ENCODE results near the gene YIF1A. TPM values are rescaled to one million over a fixed set of nuclear protein-coding genes. Genes with fewer than 3 reads are reported as not detected.
A peak's percentile ranks its signal among the peaks of the same experiment; 100 is the strongest.
"Not testable (repeated sequence)": the region's sequence is repeated elsewhere in the genome, so short reads cannot be mapped to it uniquely, and the experiment has no call there.

Gene YIF1A
- total RNA-seq, 2 experiments from 2014 or later: 39.1 to 45.4 TPM

GRCh38 chr11:66277064-66277463 is 11.9 kb downstream of the YIF1A start:
- Mint-ChIP-seq H3K4me3 (peak overlapping the region; percentile 3), H3K4me1 (peaks cover 32% of the 10 kb centered on the region), H3K36me3 (ENCODE audit: low read depth) (peaks cover 36% of the 10 kb centered on the region)
- DNase-seq, H3K9me3 Mint-ChIP-seq, POLR2A ChIA-PET, H3K27ac Mint-ChIP-seq, H3K27me3 Mint-ChIP-seq: not testable (repeated sequence)
- CTCF ChIA-PET: interaction anchor here (0.9 kb wide), 1 partner anchor 55 kb away, joined by 4 read pairs; no protein-coding TSS in a partner anchor

- POLR2A ChIA-PET, H3K27me3 Mint-ChIP-seq, DNase-seq, H3K27ac Mint-ChIP-seq, H3K4me3 Mint-ChIP-seq, H3K9me3 Mint-ChIP-seq, CTCF ChIA-PET: not testable (repeated sequence)
- Mint-ChIP-seq H3K4me1 (peaks cover 32% of the 10 kb centered on the region), H3K36me3 (ENCODE audit: low read depth) (peaks cover 41% of the 10 kb centered on the region)
These were observed 12.3 kb downstream of the YIF1A start for GRCh38 chr11:66276619-66277018.

GRCh38 chr11:66275984-66276612 is 12.8 kb downstream of the YIF1A start:
- ChIA-PET POLR2A (no interaction called here), CTCF (no interaction called here)
- Mint-ChIP-seq H3K4me3 (no peak overlapping the region), H3K27me3 (peaks cover 3% of the 10 kb centered on the region), H3K27ac (no peak overlapping the region), H3K9me3 (no peaks in the 10 kb centered on the region), H3K36me3 (ENCODE audit: low read depth) (peaks cover 42% of the 10 kb centered on the region), H3K4me1 (peaks cover 30% of the 10 kb centered on the region)
- no peak for DNase-seq

- Mint-ChIP-seq H3K4me3 (no peak overlapping the region), H3K9me3 (no peaks in the 10 kb centered on the region), H3K27ac (no peak overlapping the region), H3K4me1 (peaks cover 34% of the 10 kb centered on the region), H3K36me3 (ENCODE audit: low read depth) (peaks cover 47% of the 10 kb centered on the region), H3K27me3 (peaks cover 3% of the 10 kb centered on the region)
- POLR2A ChIA-PET: no interaction called here
- CTCF ChIA-PET: no interaction called here
- DNase-seq: no peak
These were observed 13.5 kb downstream of the YIF1A start for GRCh38 chr11:66275396-66275795.

GRCh38 chr11:66274219-66274618 is 14.7 kb downstream of the YIF1A start:
- ChIA-PET CTCF (interaction anchor here (4.5 kb wide), 1 partner anchor 9 kb away, joined by 43 read pairs; no protein-coding TSS in a partner anchor), POLR2A (no interaction called here)
- Mint-ChIP-seq H3K27ac (no peak overlapping the region), H3K27me3 (no peaks in the 10 kb centered on the region), H3K36me3 (ENCODE audit: low read depth) (peaks cover 52% of the 10 kb centered on the region), H3K4me1 (peaks cover 41% of the 10 kb centered on the region), H3K4me3 (no peak overlapping the region), H3K9me3 (no peaks in the 10 kb centered on the region)
- DNase-seq: no peak

GRCh38 chr11:66272596-66272995 is 16.3 kb downstream of the YIF1A start:
- H3K27ac Mint-ChIP-seq: no peak overlapping the region
- H3K4me1 Mint-ChIP-seq: peaks cover 45% of the 10 kb centered on the region
- H3K9me3 Mint-ChIP-seq: no peaks in the 10 kb centered on the region
- no peak overlapping the region for H3K4me3 Mint-ChIP-seq
- peaks cover 54% of the 10 kb centered on the region for H3K36me3 Mint-ChIP-seq (ENCODE audit: low read depth)
- no peak for DNase-seq
- no peaks in the 10 kb centered on the region for H3K27me3 Mint-ChIP-seq
- POLR2A ChIA-PET: interaction anchor here (0.6 to 0.8 kb wide), 2 partner anchors 11 to 16 kb away, joined by 3 read pairs; partner anchors contain the start of gene YIF1A
- CTCF ChIA-PET: interaction anchor here (1.1 to 4.5 kb wide), 4 partner anchors 10 to 50 kb away, joined by 3 to 43 read pairs (median 4); partner anchors contain the start of gene YIF1A

- peaks cover 55% of the 10 kb centered on the region for H3K36me3 Mint-ChIP-seq (ENCODE audit: low read depth)
- ChIA-PET CTCF (interaction anchor here (0.6 to 4.5 kb wide), 3 partner anchors 11 to 124 kb away, joined by 3 to 43 read pairs (median 5); partner anchors contain the start of gene YIF1A), POLR2A (interaction anchor here (1.5 kb wide), 1 partner anchor 17 kb away, joined by 5 read pairs; the partner anchor contains the start of gene YIF1A)
- no peak for DNase-seq
- peaks cover 48% of the 10 kb centered on the region for H3K4me1 Mint-ChIP-seq
- no peak overlapping the region for H3K27ac Mint-ChIP-seq
- no peaks in the 10 kb centered on the region for H3K9me3 Mint-ChIP-seq
- H3K27me3 Mint-ChIP-seq: no peaks in the 10 kb centered on the region
- no peak overlapping the region for H3K4me3 Mint-ChIP-seq
These were observed 17.1 kb downstream of the YIF1A start for GRCh38 chr11:66271816-66272215.

GRCh38 chr11:66268952-66269905 is 19.7 kb downstream of the YIF1A start:
- Mint-ChIP-seq H3K27ac (peak overlapping the region; percentile 90), H3K36me3 (ENCODE audit: low read depth) (peaks cover 44% of the 10 kb centered on the region), H3K4me1 (peaks cover 48% of the 10 kb centered on the region), H3K9me3 (no peaks in the 10 kb centered on the region), H3K4me3 (peak overlapping the region; percentile 88), H3K27me3 (no peaks in the 10 kb centered on the region)
- ChIA-PET POLR2A (no interaction called here), CTCF (interaction anchor here (1.4 to 3.8 kb wide), 4 partner anchors 13 to 47 kb away, joined by 3 to 27 read pairs (median 10); partner anchors contain the start of gene YIF1A)
- DNase-seq: no peak

- no peaks in the 10 kb centered on the region for H3K27me3 Mint-ChIP-seq
- peaks cover 44% of the 10 kb centered on the region for H3K36me3 Mint-ChIP-seq (ENCODE audit: low read depth)
- H3K27ac Mint-ChIP-seq: peak within 1 kb of the TSS; percentile 90
- POLR2A ChIA-PET: interaction anchor here (0.5 kb wide), 1 partner anchor 18 kb away, joined by 3 read pairs; no protein-coding TSS in a partner anchor
- no peaks in the 10 kb centered on the region for H3K9me3 Mint-ChIP-seq
- CTCF ChIA-PET: interaction anchor here (1.1 to 3.8 kb wide), 5 partner anchors 14 to 170 kb away, joined by 3 to 27 read pairs (median 4); partner anchors contain the start of genes MRPL11 and YIF1A
- DNase-seq: peak; percentile 100
- H3K4me3 Mint-ChIP-seq: peak within 1 kb of the TSS; percentile 88
- peaks cover 46% of the 10 kb centered on the region for H3K4me1 Mint-ChIP-seq
These were observed 20.5 kb downstream of the YIF1A start, which contains the start of gene RAB1B for GRCh38 chr11:66268244-66268951. TSS of gene RAB1B (plus strand) at chr11:66268639. CDS start at chr11:66268680, 41 bp downstream.

GRCh38 chr11:66267379-66268243 is 21.3 kb downstream of the YIF1A start:
- POLR2A ChIA-PET: interaction anchor here (0.5 kb wide), 1 partner anchor 19 kb away, joined by 3 read pairs; no protein-coding TSS in a partner anchor
- peaks cover 36% of the 10 kb centered on the region for H3K36me3 Mint-ChIP-seq (ENCODE audit: low read depth)
- peak; percentile 87 for DNase-seq
- H3K27me3 Mint-ChIP-seq: no peaks in the 10 kb centered on the region
- no peaks in the 10 kb centered on the region for H3K9me3 Mint-ChIP-seq
- H3K4me3 Mint-ChIP-seq: peak overlapping the region; percentile 88
- peak overlapping the region; percentile 90 for H3K27ac Mint-ChIP-seq
- H3K4me1 Mint-ChIP-seq: peaks cover 43% of the 10 kb centered on the region
- CTCF ChIA-PET: interaction anchor here (1.1 to 3.8 kb wide), 5 partner anchors 15 to 171 kb away, joined by 3 to 27 read pairs (median 4); partner anchors contain the start of genes MRPL11 and YIF1A

GRCh38 chr11:66267039-66267378 is 21.9 kb downstream of the YIF1A start:
- no peak for DNase-seq
- no peaks in the 10 kb centered on the region for H3K9me3 Mint-ChIP-seq
- peak overlapping the region; percentile 90 for H3K27ac Mint-ChIP-seq
- no peaks in the 10 kb centered on the region for H3K27me3 Mint-ChIP-seq
- peaks cover 38% of the 10 kb centered on the region for H3K4me1 Mint-ChIP-seq
- H3K4me3 Mint-ChIP-seq: peak overlapping the region; percentile 88
- H3K36me3 Mint-ChIP-seq (ENCODE audit: low read depth): peaks cover 32% of the 10 kb centered on the region
- CTCF ChIA-PET: interaction anchor here (1.3 to 3.8 kb wide), 2 partner anchors 16 to 22 kb away, joined by 3 to 27 read pairs; no protein-coding TSS in a partner anchor
- POLR2A ChIA-PET: no interaction called here
